ENCODE measurements around the gene CTH. TPM values are rescaled to one million over a fixed set of nuclear protein-coding genes. Genes with fewer than 3 reads are reported as not detected.

CTH gene
- total RNA-seq, 1 experiment from 2014 or later = 7.6 TPM

Other genes starting within 250 kb of the CTH start
- gene LRRC40, start 205.7 kb upstream of the CTH start, total RNA-seq (2014; rRNA removed; shearing (Covaris generic)) = 42.7 and 48.8 TPM in 2 replicates
- 81.1 and 103 TPM in 2 replicates for gene SRSF11, start 189.9 kb upstream of the CTH start, total RNA-seq (2014; rRNA removed; shearing (Covaris generic))
- gene ANKRD13C, start 56.5 kb upstream of the CTH start, total RNA-seq (2014; rRNA removed; shearing (Covaris generic)) = 34.1 and 47.0 TPM in 2 replicates

Data from RPMI7951 (cell line).